Activated naive CD4-positive, alpha-beta T cell treated with anti-CD3 and anti-CD28 coated beads for 36 hours (primary cell): ENCODE data around the gene PLA2G4F. TPM values are rescaled to one million over a fixed set of nuclear protein-coding genes. Genes with fewer than 3 reads are reported as not detected.

Experiments
- CTCF ChIA-PET: fragments of 350-600 bp; sonication (Branson Sonifier 250); formaldehyde crosslinking; loops from one replicate; lab custom pipeline; 2021; ENCODE audit warnings: antibody characterized with exemption; lab: Charles Lee
- DNase-seq: peaks from one replicate; pipeline ENCODE4 v3.0.0-alpha.2; 2020
- H3K27ac Mint-ChIP-seq: one replicate; pipeline ENCODE4 v1.8.0; 2021; ENCODE audit warnings: mild to moderate bottlenecking, mixed read lengths
- H3K27me3 Mint-ChIP-seq: one replicate; pipeline ENCODE4 v1.8.0; 2021; ENCODE audit warnings: low read depth, mixed read lengths
- H3K36me3 Mint-ChIP-seq: one replicate; pipeline ENCODE4 v1.8.0; 2021; ENCODE audit warnings: low read depth, mixed read lengths
- H3K4me1 Mint-ChIP-seq: one replicate; pipeline ENCODE4 v1.8.0; 2021; ENCODE audit warnings: low read depth, mixed read lengths
- H3K4me3 Mint-ChIP-seq: one replicate; pipeline ENCODE4 v1.8.0; 2021; ENCODE audit warnings: mild to moderate bottlenecking, moderate library complexity, mixed read lengths
- H3K9me3 Mint-ChIP-seq: one replicate; pipeline ENCODE4 v1.8.0; 2021; ENCODE audit warnings: mixed read lengths
- intact Hi-C: fragments of 100-400 bp; cut with micrococcal nuclease; formaldehyde crosslinking; loops from one replicate; pipeline ENCODE4 v1.15.1; 2023
- total RNA-seq, 2 experiments: library from RNA; stranded (reverse); gene quantifications; one replicate each; pipeline ENCODE4 v1.2.3, GENCODE V29; 2021

PLA2G4F gene
- total RNA-seq, 2 experiments from 2014 or later: not detected

DNA sequence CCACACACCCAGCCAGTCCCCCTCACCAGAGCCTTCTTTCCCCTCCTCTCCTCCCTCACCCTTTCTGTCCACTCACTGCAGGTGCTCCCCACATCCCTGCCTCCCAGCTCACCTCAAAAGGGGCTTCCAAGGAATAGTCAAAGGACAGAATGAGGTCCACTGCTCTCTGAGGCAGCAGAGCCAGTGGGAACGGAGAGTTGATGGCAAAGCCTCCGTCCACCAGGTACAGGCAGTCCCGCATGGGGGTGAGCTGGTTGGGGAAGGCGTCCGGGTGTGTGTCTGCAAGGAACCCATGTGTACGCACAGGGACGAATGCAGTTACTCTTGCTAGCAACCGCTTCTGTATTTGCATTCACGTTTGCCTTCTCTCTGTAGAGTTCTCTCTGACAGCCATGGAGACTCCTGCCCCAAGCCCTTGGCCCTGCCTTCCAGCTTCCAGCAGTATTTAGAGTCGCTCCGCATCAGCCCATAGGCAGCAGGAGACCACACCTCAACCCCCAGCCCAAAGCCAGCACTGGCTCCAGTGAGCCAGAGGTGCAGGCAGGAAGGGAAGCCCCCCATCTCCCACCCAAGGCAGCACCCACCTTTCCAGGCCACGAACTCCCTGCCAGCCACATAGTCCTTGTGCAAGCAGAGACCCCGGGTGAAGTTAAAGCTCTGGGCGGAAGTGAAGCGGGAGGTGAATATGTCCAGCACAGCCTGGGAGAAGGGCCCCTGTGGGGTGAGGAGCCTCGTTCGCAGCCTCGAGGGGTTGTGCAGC is 12.4 kb downstream of the PLA2G4F start:
- CTCF ChIA-PET: interaction anchor here (1.1 kb wide), 1 partner anchor 87 kb away, joined by 3 read pairs; no protein-coding TSS in a partner anchor
- no peak for DNase-seq
- Mint-ChIP-seq H3K27ac (no peak overlapping the region), H3K36me3 (no peaks in the 10 kb centered on the region), H3K27me3 (no peaks in the 10 kb centered on the region), H3K4me3 (no peak overlapping the region), H3K9me3 (no peaks in the 10 kb centered on the region), H3K4me1 (no peaks in the 10 kb centered on the region)
- intact Hi-C loops: no loop called here

- no peaks in the 10 kb centered on the region for H3K36me3 Mint-ChIP-seq
- CTCF ChIA-PET: interaction anchor here (1.3 kb wide), 1 partner anchor 9 kb away, joined by 3 read pairs; no protein-coding TSS in a partner anchor
- intact Hi-C loops: no loop called here
- H3K27ac Mint-ChIP-seq: no peak overlapping the region
- no peaks in the 10 kb centered on the region for H3K27me3 Mint-ChIP-seq
- no peak for DNase-seq
- H3K4me1 Mint-ChIP-seq: no peaks in the 10 kb centered on the region
- H3K9me3 Mint-ChIP-seq: no peaks in the 10 kb centered on the region
- H3K4me3 Mint-ChIP-seq: no peak overlapping the region
These were observed 13.1 kb downstream of the PLA2G4F start for GRCh38 chr15:42143356-42143755.

GRCh38 chr15:42141795-42142667 is 14.4 kb downstream of the PLA2G4F start:
- Mint-ChIP-seq H3K9me3 (no peaks in the 10 kb centered on the region), H3K4me3 (no peak overlapping the region), H3K36me3 (no peaks in the 10 kb centered on the region), H3K27ac (no peak overlapping the region), H3K4me1 (no peaks in the 10 kb centered on the region), H3K27me3 (no peaks in the 10 kb centered on the region)
- DNase-seq: no peak
- intact Hi-C loops: no loop called here
- CTCF ChIA-PET: interaction anchor here (1.3 kb wide), 1 partner anchor 8 kb away, joined by 3 read pairs; no protein-coding TSS in a partner anchor

- Mint-ChIP-seq H3K4me3 (no peak overlapping the region), H3K27me3 (no peaks in the 10 kb centered on the region), H3K4me1 (no peaks in the 10 kb centered on the region), H3K9me3 (no peaks in the 10 kb centered on the region), H3K36me3 (no peaks in the 10 kb centered on the region), H3K27ac (no peak overlapping the region)
- intact Hi-C loops: no loop called here
- CTCF ChIA-PET: no interaction called here
- DNase-seq: no peak
These were observed 15.2 kb downstream of the PLA2G4F start for GRCh38 chr15:42141246-42141645.

GRCh38 chr15:42140383-42141070 is 15.9 kb downstream of the PLA2G4F start:
- Mint-ChIP-seq H3K4me3 (no peak overlapping the region), H3K4me1 (no peaks in the 10 kb centered on the region), H3K36me3 (no peaks in the 10 kb centered on the region), H3K27ac (no peak overlapping the region), H3K9me3 (no peaks in the 10 kb centered on the region), H3K27me3 (no peaks in the 10 kb centered on the region)
- intact Hi-C loops: no loop called here
- CTCF ChIA-PET: interaction anchor here (3.4 kb wide), 1 partner anchor 57 kb away, joined by 24 read pairs; no protein-coding TSS in a partner anchor
- DNase-seq: no peak

DNA sequence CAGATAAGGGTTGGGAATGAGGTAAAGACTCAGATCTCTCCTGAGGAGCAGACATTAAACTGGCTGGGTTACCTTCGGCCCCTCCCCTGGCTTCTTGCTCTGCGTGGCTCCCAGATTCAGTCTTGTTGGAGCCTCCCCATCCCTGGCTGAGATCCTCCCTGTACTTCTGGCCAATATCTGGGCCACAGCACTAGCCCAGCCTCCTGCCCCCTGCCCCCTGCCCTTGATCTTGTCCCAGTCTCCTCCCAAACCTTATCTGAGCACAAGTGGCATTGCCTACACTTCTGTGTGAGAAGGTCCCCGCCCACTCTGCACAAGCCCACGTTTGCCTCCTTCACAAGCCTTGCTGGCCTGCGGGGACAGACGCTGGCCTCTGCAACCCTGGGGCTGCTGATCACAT is 16.8 kb downstream of the PLA2G4F start:
- CTCF ChIA-PET: interaction anchor here (0.6 to 3.4 kb wide), 8 partner anchors 9 to 438 kb away, joined by 3 to 24 read pairs (median 3); no protein-coding TSS in a partner anchor
- intact Hi-C loops: loop anchor here (5.0 to 10.0 kb wide), 3 partner anchors 245 to 513 kb away; no protein-coding TSS in a partner anchor
- Mint-ChIP-seq H3K4me1 (no peaks in the 10 kb centered on the region), H3K27me3 (no peaks in the 10 kb centered on the region), H3K9me3 (no peaks in the 10 kb centered on the region), H3K36me3 (no peaks in the 10 kb centered on the region), H3K4me3 (no peak overlapping the region), H3K27ac (no peak overlapping the region)
- DNase-seq: no peak

DNA sequence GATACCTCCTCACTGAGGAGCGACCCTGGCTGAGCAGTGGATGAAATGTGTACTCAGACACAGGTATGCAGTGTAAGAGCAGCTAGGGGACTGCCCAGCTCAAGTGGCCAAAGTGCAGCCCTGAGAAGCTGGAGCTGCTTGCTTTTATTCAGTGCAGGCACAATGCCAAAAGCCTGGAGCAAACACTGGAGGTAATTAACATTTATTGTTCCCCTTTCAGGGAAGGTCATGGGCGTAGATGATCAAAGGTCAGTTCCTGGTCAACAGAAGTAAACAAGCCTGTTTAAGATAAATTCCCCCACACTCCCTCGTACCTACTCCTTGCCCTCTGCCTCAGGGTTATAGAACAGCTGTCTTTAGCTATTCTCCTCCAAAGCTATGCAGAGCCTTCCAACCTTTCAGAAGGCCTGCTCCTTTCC is 17.5 kb downstream of the PLA2G4F start:
- no peaks in the 10 kb centered on the region for H3K4me1 Mint-ChIP-seq
- no peaks in the 10 kb centered on the region for H3K27me3 Mint-ChIP-seq
- no peak overlapping the region for H3K4me3 Mint-ChIP-seq
- no peaks in the 10 kb centered on the region for H3K36me3 Mint-ChIP-seq
- no peaks in the 10 kb centered on the region for H3K9me3 Mint-ChIP-seq
- no peak for DNase-seq
- intact Hi-C loops: loop anchor here (5.0 to 10.0 kb wide), 3 partner anchors 246 to 513 kb away; no protein-coding TSS in a partner anchor
- CTCF ChIA-PET: interaction anchor here (0.7 to 3.4 kb wide), 11 partner anchors 9 to 191 kb away, joined by 3 to 24 read pairs (median 4); no protein-coding TSS in a partner anchor
- no peak overlapping the region for H3K27ac Mint-ChIP-seq

GRCh38 chr15:42138411-42138810 is 18.0 kb downstream of the PLA2G4F start:
- H3K4me3 Mint-ChIP-seq: no peak overlapping the region
- H3K36me3 Mint-ChIP-seq: no peaks in the 10 kb centered on the region
- CTCF ChIA-PET: interaction anchor here (0.7 to 3.4 kb wide), 13 partner anchors 10 to 191 kb away, joined by 3 to 24 read pairs (median 4); no protein-coding TSS in a partner anchor
- intact Hi-C loops: loop anchor here (5.0 to 10.0 kb wide), 3 partner anchors 246 to 514 kb away; no protein-coding TSS in a partner anchor
- no peaks in the 10 kb centered on the region for H3K4me1 Mint-ChIP-seq
- H3K27me3 Mint-ChIP-seq: no peaks in the 10 kb centered on the region
- no peak overlapping the region for H3K27ac Mint-ChIP-seq
- H3K9me3 Mint-ChIP-seq: no peaks in the 10 kb centered on the region
- DNase-seq: no peak

- CTCF ChIA-PET: interaction anchor here (0.7 to 3.4 kb wide), 11 partner anchors 11 to 514 kb away, joined by 3 to 24 read pairs (median 4); no protein-coding TSS in a partner anchor
- Mint-ChIP-seq H3K27me3 (no peaks in the 10 kb centered on the region), H3K4me1 (no peaks in the 10 kb centered on the region), H3K27ac (no peak overlapping the region), H3K36me3 (no peaks in the 10 kb centered on the region), H3K9me3 (no peaks in the 10 kb centered on the region), H3K4me3 (no peak overlapping the region)
- peak; percentile 53 for DNase-seq
- intact Hi-C loops: loop anchor here (5.0 to 10.0 kb wide), 3 partner anchors 247 to 515 kb away; no protein-coding TSS in a partner anchor
These were observed 18.8 kb downstream of the PLA2G4F start for GRCh38 chr15:42137461-42138261.

GRCh38 chr15:42136513-42136912 is 19.9 kb downstream of the PLA2G4F start:
- CTCF ChIA-PET: interaction anchor here (0.6 to 1.0 kb wide), 4 partner anchors 10 to 1299 kb away, joined by 3 to 5 read pairs (median 3); no protein-coding TSS in a partner anchor
- Mint-ChIP-seq H3K36me3 (no peaks in the 10 kb centered on the region), H3K27ac (no peak overlapping the region), H3K9me3 (no peaks in the 10 kb centered on the region), H3K27me3 (no peaks in the 10 kb centered on the region), H3K4me1 (no peaks in the 10 kb centered on the region), H3K4me3 (no peak overlapping the region)
- intact Hi-C loops: loop anchor here (5.0 to 10.0 kb wide), 3 partner anchors 248 to 516 kb away; no protein-coding TSS in a partner anchor
- DNase-seq: no peak

DNA sequence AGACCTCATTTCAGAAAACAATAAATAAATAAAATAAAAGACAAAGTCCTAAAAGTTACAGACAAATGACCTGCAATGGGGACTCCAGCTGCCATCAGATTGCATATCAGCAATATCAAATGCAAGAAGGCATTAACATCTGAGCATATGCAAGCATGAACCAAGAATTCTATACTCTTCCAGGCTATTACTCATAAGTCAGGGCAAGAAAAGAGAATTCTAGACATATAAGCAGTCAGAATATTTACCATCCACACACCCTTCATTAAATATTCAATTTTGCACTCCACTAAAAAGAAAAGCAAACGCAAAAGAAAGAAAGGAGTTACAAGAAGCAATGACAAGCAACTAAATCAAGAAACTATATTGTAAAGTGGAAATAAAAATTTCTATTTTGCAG is 21.1 kb downstream of the PLA2G4F start:
- H3K27me3 Mint-ChIP-seq: peaks cover under 1% of the 10 kb centered on the region
- no peak overlapping the region for H3K27ac Mint-ChIP-seq
- no peaks in the 10 kb centered on the region for H3K4me1 Mint-ChIP-seq
- CTCF ChIA-PET: interaction anchor here (1.1 to 2.7 kb wide), 7 partner anchors 11 to 83 kb away, joined by 3 to 8 read pairs (median 4); no protein-coding TSS in a partner anchor
- no peak for DNase-seq
- no peaks in the 10 kb centered on the region for H3K36me3 Mint-ChIP-seq
- H3K9me3 Mint-ChIP-seq: no peaks in the 10 kb centered on the region
- no peak overlapping the region for H3K4me3 Mint-ChIP-seq
- intact Hi-C loops: loop anchor here (2.0 to 10.0 kb wide), 4 partner anchors 51 to 517 kb away; no protein-coding TSS in a partner anchor
